ENCODE data around the gene IFNAR2. TPM values are rescaled to one million over a fixed set of nuclear protein-coding genes. Genes with fewer than 3 reads are reported as not detected.
"Not testable (repeated sequence)": the region's sequence is repeated elsewhere in the genome, so short reads cannot be mapped to it uniquely, and the experiment has no call there.

The IFNAR2 gene
- polyA plus RNA-seq, 1 experiment: 10.3 TPM

DNA sequence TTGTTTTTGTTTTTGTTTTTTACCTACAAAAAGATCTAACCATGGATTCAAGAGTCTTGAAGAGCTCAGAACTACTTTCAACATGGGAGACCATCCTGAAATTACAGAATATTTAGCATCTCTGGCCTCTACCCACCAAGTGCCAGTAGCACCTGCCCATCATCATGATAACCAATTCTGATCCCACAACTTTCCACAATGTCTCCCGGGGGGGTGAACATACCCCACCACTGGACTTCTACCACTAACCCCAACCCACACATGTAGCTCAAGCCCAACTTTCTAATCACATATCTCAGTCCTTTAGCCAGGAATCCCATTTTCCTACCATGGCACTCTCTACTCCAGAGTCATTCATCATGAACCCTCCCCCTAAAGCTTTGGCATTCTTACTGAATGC lies 15.7 kb upstream of the IFNAR2 start:
- TF ChIP-seq, protein P1, sequence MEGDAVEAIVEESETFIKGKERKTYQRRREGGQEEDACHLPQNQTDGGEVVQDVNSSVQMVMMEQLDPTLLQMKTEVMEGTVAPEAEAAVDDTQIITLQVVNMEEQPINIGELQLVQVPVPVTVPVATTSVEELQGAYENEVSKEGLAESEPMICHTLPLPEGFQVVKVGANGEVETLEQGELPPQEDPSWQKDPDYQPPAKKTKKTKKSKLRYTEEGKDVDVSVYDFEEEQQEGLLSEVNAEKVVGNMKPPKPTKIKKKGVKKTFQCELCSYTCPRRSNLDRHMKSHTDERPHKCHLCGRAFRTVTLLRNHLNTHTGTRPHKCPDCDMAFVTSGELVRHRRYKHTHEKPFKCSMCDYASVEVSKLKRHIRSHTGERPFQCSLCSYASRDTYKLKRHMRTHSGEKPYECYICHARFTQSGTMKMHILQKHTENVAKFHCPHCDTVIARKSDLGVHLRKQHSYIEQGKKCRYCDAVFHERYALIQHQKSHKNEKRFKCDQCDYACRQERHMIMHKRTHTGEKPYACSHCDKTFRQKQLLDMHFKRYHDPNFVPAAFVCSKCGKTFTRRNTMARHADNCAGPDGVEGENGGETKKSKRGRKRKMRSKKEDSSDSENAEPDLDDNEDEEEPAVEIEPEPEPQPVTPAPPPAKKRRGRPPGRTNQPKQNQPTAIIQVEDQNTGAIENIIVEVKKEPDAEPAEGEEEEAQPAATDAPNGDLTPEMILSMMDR (IDR thresholded peaks at IDR 0.05; ENCODE audit: insufficient read depth, low read depth, low read length): no peak
- ChIA-PET POLR2A (no interaction called here), CTCF (no interaction called here)
- DNase-seq (ENCODE audit: low read depth): no peak
- H3K27me3 ChIP-seq (ENCODE audit: control insufficient read depth, insufficient read depth, low read length): peaks cover 2% of the 10 kb centered on the region; the same call in 1 of the 2 replicates
- H3K4me3 ChIP-seq (ENCODE audit: low read depth, low read length): no peak overlapping the region
- no peaks in the 10 kb centered on the region for H3K36me3 ChIP-seq (ENCODE audit: control insufficient read depth, insufficient read depth, low read length)

DNA sequence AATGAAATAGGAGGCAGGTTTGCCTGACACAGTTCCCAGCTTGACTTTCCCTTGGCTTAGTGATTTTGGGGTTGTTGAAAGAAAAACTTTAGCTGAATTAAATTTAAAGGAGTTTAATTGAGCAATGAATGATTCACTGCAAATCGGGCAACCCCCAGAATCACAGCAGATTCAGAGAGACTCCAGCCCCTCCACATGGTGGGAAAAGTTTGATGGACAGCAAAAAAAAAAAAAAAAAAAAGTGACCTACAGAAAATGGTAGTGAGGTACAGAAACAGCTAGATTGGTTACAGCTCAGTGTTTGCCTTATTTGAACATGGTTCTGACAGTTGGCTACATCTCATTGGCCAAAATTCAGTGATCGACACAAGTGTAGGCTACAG lies 12.6 kb upstream of the IFNAR2 start:
- Histone ChIP-seq H3K4me3 (ENCODE audit: low read depth, low read length) (no peak overlapping the region), H3K27me3 (ENCODE audit: control insufficient read depth, insufficient read depth, low read length) (no peaks in the 10 kb centered on the region), H3K36me3 (ENCODE audit: control insufficient read depth, insufficient read depth, low read length) (no peaks in the 10 kb centered on the region)
- POLR2A ChIA-PET: no interaction called here
- TF ChIP-seq, protein P1 (IDR thresholded peaks at IDR 0.05; ENCODE audit: insufficient read depth, low read depth, low read length): no peak
- CTCF ChIA-PET: no interaction called here
- no peak for DNase-seq (ENCODE audit: low read depth)

DNA sequence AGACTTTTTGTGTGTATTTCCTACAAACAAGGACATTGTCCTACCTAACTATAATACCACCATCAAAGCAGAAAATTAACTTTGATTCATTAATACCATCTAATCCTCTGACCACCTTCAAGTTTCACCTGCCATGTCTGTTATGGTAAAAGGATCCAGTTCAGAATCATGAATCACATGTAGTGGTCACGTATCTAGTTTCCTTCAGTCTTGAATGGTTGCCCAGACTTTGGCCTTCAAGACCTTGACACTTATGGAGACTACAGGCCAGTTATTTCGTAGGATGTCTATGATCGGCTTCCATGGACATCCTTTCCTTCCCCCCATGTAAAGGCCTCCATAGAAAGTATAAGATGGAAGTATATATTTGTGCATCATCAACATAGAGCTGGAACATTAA lies 10.4 kb upstream of the IFNAR2 start:
- no peak for DNase-seq (ENCODE audit: low read depth)
- ChIA-PET POLR2A (no interaction called here), CTCF (no interaction called here)
- Histone ChIP-seq H3K4me3 (ENCODE audit: low read depth, low read length) (no peak overlapping the region), H3K27me3 (ENCODE audit: control insufficient read depth, insufficient read depth, low read length) (no peaks in the 10 kb centered on the region), H3K36me3 (ENCODE audit: control insufficient read depth, insufficient read depth, low read length) (no peaks in the 10 kb centered on the region)
- TF ChIP-seq, protein P1 (IDR thresholded peaks at IDR 0.05; ENCODE audit: insufficient read depth, low read depth, low read length): no peak

DNA sequence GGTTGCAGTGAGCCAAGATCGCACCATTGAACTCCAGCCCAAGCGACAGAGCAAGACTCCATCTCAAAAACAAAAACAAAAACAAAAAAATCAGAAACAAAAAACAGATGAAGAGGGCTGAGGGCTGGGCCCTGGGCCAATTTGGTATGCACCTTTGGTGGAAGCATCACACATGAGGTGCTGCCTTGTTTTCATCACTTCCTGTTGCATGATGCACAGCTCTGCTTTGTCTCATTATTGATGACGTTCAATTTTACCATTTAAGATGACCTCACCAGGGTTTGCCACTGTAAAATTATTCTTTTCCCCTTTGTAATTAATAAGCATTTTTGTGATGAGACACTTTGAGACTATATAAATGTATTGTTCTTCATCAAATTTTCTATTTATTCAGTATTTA lies 9.8 kb upstream of the IFNAR2 start:
- H3K27me3 ChIP-seq (ENCODE audit: control insufficient read depth, insufficient read depth, low read length): no peaks in the 10 kb centered on the region
- ChIA-PET CTCF (no interaction called here), POLR2A (no interaction called here)
- TF ChIP-seq, protein P1 (IDR thresholded peaks at IDR 0.05; ENCODE audit: insufficient read depth, low read depth, low read length): no peak
- no peaks in the 10 kb centered on the region for H3K36me3 ChIP-seq (ENCODE audit: control insufficient read depth, insufficient read depth, low read length)
- H3K4me3 ChIP-seq (ENCODE audit: low read depth, low read length): no peak overlapping the region
- no peak for DNase-seq (ENCODE audit: low read depth)

DNA sequence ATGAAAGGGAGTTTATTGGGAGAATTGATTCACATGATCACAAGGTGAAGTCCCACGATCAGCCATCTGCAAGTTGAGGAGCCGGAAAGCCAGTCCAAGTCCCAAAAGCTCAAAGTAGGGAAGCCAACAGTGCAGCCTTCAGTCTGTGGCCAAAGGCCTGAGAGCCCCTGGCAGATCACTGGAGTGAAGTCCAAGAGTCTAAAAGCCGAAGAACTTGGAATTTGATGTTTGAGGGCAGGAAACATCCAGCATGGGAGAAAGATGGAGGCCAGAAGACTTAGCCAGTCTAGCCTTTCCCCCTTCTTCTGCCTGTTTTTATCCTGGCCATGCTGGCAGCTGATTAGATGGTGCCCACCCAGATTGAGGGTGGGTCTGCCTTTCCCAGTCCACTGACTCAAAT lies 4.4 kb upstream of the IFNAR2 start:
- H3K36me3 ChIP-seq (ENCODE audit: control insufficient read depth, insufficient read depth, low read length); POLR2A ChIA-PET; DNase-seq (ENCODE audit: low read depth); H3K4me3 ChIP-seq (ENCODE audit: low read depth, low read length); H3K27me3 ChIP-seq (ENCODE audit: control insufficient read depth, insufficient read depth, low read length): not testable (repeated sequence)
- CTCF ChIA-PET: interaction anchor here (1.1 kb wide), 1 partner anchor 136 kb away, joined by 3 read pairs; no protein-coding TSS in a partner anchor

DNA sequence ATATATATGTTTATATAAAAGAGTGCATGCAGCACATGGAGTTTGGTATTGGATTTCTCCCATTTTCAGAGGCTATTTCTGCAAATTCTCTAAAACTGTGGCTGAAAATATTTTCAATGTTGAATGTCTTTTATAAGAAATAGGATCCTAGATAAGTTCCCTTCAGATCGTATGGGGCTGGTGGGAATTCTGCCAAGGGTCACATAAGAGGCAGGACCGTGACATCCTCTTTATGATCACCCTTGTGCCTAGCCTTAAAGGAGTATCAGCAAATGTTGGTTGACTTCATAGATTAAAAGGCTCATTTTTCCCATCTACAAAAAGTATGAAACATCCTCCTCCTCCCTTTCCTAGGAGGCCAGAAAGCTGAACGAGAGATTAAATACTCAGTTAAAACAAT lies 1.3 kb upstream of the IFNAR2 start:
- peaks cover 5% of the 10 kb centered on the region; the same call in 1 of the 2 replicates for H3K27me3 ChIP-seq (ENCODE audit: control insufficient read depth, insufficient read depth, low read length)
- TF ChIP-seq, protein P1 (IDR thresholded peaks at IDR 0.05; ENCODE audit: insufficient read depth, low read depth, low read length): no peak
- no peak for DNase-seq (ENCODE audit: low read depth)
- H3K4me3 ChIP-seq (ENCODE audit: low read depth, low read length): no peak overlapping the region
- ChIA-PET POLR2A (no interaction called here), CTCF (no interaction called here)
- H3K36me3 ChIP-seq (ENCODE audit: control insufficient read depth, insufficient read depth, low read length): no peaks in the 10 kb centered on the region
